Amygdala (tissue), 56 donors: ENCODE measurements around the gene PTPRZ1.

Source experiments
- DNase-seq, 56 donors: peaks; one replicate each; lab custom pipeline; 2025; lab: John Stamatoyannopoulos, UW

The PTPRZ1 gene

GRCh38 chr7:121872831-121873288, at the start of gene PTPRZ1:
TSS of gene PTPRZ1 (plus strand) at chr7:121873161. CDS start at chr7:121873500, 339 bp downstream.
- DNase-seq, result peak in 41 of 56 donors; percentile 3 to 69 (median 22)

GRCh38 chr7:121824276-121824675, 48.7 kb upstream of the PTPRZ1 start:
- DNase-seq, result no peak

- DNase-seq, result peak in 15 of 56 donors; percentile 2 to 49 (median 16)
Measured at GRCh38 chr7:121831351-121831750, 41.6 kb upstream of the PTPRZ1 start.

GRCh38 chr7:121831801-121832200, 41.2 kb upstream of the PTPRZ1 start:
- DNase-seq, result peak in 1 of 56 donors; percentile 0

GRCh38 chr7:121832347-121832746, 40.6 kb upstream of the PTPRZ1 start:
- DNase-seq, result peak in 34 of 56 donors; percentile 2 to 65 (median 22)

GRCh38 chr7:121833991-121834390, 39.0 kb upstream of the PTPRZ1 start:
- no peak for DNase-seq

GRCh38 chr7:121837462-121837861, 35.5 kb upstream of the PTPRZ1 start:
- DNase-seq, result no peak

- DNase-seq, result no peak
Measured at GRCh38 chr7:121847041-121847440, 25.9 kb upstream of the PTPRZ1 start.

GRCh38 chr7:121853307-121853706, 19.7 kb upstream of the PTPRZ1 start:
- DNase-seq, result no peak

- DNase-seq, result no peak
Measured at GRCh38 chr7:121860953-121861352, 12.0 kb upstream of the PTPRZ1 start.

- no peak for DNase-seq
Measured at GRCh38 chr7:121862591-121862990, 10.4 kb upstream of the PTPRZ1 start.

- DNase-seq, result no peak
Measured at GRCh38 chr7:121871188-121871587, 1.8 kb upstream of the PTPRZ1 start.

GRCh38 chr7:121873289-121874194, 581 bp downstream of the PTPRZ1 start:
- peak in 23 of 56 donors; percentile 2 to 43 (median 18) for DNase-seq

GRCh38 chr7:121874298-121874697, 1.3 kb downstream of the PTPRZ1 start:
- no peak for DNase-seq

GRCh38 chr7:121875203-121875602, 2.2 kb downstream of the PTPRZ1 start:
- DNase-seq, result no peak

- DNase-seq, result no peak
Measured at GRCh38 chr7:121876656-121877500, 3.9 kb downstream of the PTPRZ1 start.

- DNase-seq, result peak in 2 of 56 donors; percentile 1 to 4
Measured at GRCh38 chr7:121878918-121879464, 6.0 kb downstream of the PTPRZ1 start.

GRCh38 chr7:121879544-121879943, 6.6 kb downstream of the PTPRZ1 start:
- DNase-seq, result no peak

GRCh38 chr7:121882731-121883130, 9.8 kb downstream of the PTPRZ1 start:
- no peak for DNase-seq

- DNase-seq, result no peak
Measured at GRCh38 chr7:121885166-121885920, 12.4 kb downstream of the PTPRZ1 start.
